Osteocyte (in vitro differentiated cells): ENCODE measurements around the gene ZFX. TPM values are rescaled to one million over a fixed set of nuclear protein-coding genes. Genes with fewer than 3 reads are reported as not detected.

Source experiments
- DNase-seq: peaks from one replicate; pipeline ENCODE4 v3.0.0; 2021; ENCODE audit warnings: mixed read lengths; ENCODE audit not compliant: unreplicated experiment; ENCODE audit errors: extremely low spot score
- H3K27ac Mint-ChIP-seq: one replicate; pipeline ENCODE4 v1.8.0; 2021; ENCODE audit warnings: mild to moderate bottlenecking, mixed read lengths; ENCODE audit not compliant: unreplicated experiment
- H3K27me3 Mint-ChIP-seq: one replicate; pipeline ENCODE4 v1.8.0; 2021; ENCODE audit warnings: mixed read lengths; ENCODE audit not compliant: unreplicated experiment
- H3K36me3 Mint-ChIP-seq: one replicate; pipeline ENCODE4 v1.8.0; 2021; ENCODE audit warnings: mixed read lengths; ENCODE audit not compliant: unreplicated experiment
- H3K4me1 Mint-ChIP-seq: one replicate; pipeline ENCODE4 v1.8.0; 2021; ENCODE audit warnings: mixed read lengths; ENCODE audit not compliant: unreplicated experiment
- H3K4me3 Mint-ChIP-seq: one replicate; pipeline ENCODE4 v1.8.0; 2021; ENCODE audit warnings: mild to moderate bottlenecking, moderate library complexity, mixed read lengths; ENCODE audit not compliant: unreplicated experiment
- H3K9me3 Mint-ChIP-seq: one replicate; pipeline ENCODE4 v1.8.0; 2021; ENCODE audit warnings: mixed read lengths; ENCODE audit not compliant: unreplicated experiment
- total RNA-seq: library from RNA; stranded (reverse); gene quantifications from 2 replicates; pipeline ENCODE4 v1.2.1, GENCODE V29; 2021
- TF ChIP-seq, protein P1 (sequence below): fragments of 200-600 bp; sonication (generic); IDR thresholded peaks from 2 replicates; pipeline ENCODE4 v1.5.0; 2021; ENCODE audit warnings: antibody characterized with exemption, mild to moderate bottlenecking, moderate library complexity

Gene ZFX
- total RNA-seq, 1 donor from 2014 or later, result 84.6 TPM

DNA sequence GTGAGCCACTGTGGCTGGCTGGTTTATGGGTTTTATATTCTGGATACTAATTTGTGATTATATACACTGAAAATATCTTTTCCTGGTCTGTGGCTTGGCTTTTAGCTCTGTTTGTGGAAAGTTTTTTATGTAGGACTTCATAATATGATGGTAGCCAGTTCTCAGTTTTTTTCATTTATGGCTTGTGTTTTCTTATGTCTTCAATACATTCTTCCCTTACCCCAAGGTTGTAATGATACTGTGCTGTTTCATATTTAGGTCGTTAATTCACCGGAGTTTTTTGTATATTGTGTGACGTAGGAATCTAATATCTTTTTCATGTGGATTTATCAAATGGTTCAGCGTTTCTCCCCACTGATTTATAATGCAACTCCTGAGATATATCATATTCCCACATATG lies 6.6 kb downstream of the ZFX start:
- no peaks in the 10 kb centered on the region for H3K27me3 Mint-ChIP-seq
- no peak overlapping the region for H3K27ac Mint-ChIP-seq
- peaks cover 70% of the 10 kb centered on the region for H3K4me1 Mint-ChIP-seq
- no peaks in the 10 kb centered on the region for H3K9me3 Mint-ChIP-seq
- peaks cover 19% of the 10 kb centered on the region for H3K36me3 Mint-ChIP-seq
- H3K4me3 Mint-ChIP-seq, result no peak overlapping the region
- TF ChIP-seq, protein P1, sequence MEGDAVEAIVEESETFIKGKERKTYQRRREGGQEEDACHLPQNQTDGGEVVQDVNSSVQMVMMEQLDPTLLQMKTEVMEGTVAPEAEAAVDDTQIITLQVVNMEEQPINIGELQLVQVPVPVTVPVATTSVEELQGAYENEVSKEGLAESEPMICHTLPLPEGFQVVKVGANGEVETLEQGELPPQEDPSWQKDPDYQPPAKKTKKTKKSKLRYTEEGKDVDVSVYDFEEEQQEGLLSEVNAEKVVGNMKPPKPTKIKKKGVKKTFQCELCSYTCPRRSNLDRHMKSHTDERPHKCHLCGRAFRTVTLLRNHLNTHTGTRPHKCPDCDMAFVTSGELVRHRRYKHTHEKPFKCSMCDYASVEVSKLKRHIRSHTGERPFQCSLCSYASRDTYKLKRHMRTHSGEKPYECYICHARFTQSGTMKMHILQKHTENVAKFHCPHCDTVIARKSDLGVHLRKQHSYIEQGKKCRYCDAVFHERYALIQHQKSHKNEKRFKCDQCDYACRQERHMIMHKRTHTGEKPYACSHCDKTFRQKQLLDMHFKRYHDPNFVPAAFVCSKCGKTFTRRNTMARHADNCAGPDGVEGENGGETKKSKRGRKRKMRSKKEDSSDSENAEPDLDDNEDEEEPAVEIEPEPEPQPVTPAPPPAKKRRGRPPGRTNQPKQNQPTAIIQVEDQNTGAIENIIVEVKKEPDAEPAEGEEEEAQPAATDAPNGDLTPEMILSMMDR, result no peak
- no peak for DNase-seq

DNA sequence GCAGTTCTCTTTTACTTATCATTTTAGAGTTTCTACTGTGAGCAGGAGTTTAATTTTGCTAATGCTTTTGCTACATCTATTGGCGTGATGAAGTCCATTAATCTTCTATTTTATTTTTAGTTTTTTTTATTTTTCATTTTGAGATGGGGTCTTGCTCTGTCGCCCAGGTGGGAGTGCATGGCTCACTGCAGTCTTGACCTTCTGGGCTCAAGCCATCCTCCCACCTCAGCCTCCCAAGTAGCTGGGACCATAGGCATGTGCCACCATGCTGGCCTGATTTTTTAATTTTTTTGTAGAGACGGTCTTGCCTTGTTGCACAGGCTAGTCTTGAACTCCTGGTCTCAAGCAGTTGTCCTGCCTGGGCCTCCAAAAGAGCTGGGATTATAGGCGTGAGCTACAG lies 9.4 kb downstream of the ZFX start:
- DNase-seq, result no peak
- TF ChIP-seq, protein P1, result no peak
- H3K27ac Mint-ChIP-seq, result peak overlapping the region; percentile 41
- H3K4me3 Mint-ChIP-seq, result no peak overlapping the region
- peaks cover 13% of the 10 kb centered on the region for H3K36me3 Mint-ChIP-seq
- H3K27me3 Mint-ChIP-seq, result no peaks in the 10 kb centered on the region
- H3K9me3 Mint-ChIP-seq, result no peaks in the 10 kb centered on the region
- H3K4me1 Mint-ChIP-seq, result peaks cover 57% of the 10 kb centered on the region

DNA sequence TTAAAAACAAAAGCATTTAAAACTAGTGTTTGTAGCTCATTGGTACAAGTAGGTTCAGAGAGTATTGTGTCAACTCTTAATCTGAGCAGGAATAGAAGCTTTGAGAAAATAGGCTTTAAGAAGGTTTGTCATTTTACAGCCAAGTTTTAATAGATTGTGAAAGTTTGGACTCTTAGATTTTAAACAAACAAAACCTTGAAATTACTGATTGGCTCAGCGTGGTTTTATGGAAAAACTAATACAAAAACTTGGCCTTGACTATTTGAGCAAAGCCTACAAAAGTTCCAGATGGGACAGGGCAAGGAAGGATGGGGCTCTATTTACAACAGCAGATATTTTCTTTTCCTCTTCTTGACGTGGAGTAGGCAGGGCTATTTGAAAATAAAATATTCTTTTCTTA lies 16.5 kb downstream of the ZFX start:
- H3K36me3 Mint-ChIP-seq, result peaks cover 19% of the 10 kb centered on the region
- TF ChIP-seq, protein P1, result no peak
- no peaks in the 10 kb centered on the region for H3K9me3 Mint-ChIP-seq
- no peak for DNase-seq
- peaks cover 64% of the 10 kb centered on the region for H3K4me1 Mint-ChIP-seq
- H3K27ac Mint-ChIP-seq, result peak overlapping the region; percentile 71
- no peaks in the 10 kb centered on the region for H3K27me3 Mint-ChIP-seq
- H3K4me3 Mint-ChIP-seq, result no peak overlapping the region

DNA sequence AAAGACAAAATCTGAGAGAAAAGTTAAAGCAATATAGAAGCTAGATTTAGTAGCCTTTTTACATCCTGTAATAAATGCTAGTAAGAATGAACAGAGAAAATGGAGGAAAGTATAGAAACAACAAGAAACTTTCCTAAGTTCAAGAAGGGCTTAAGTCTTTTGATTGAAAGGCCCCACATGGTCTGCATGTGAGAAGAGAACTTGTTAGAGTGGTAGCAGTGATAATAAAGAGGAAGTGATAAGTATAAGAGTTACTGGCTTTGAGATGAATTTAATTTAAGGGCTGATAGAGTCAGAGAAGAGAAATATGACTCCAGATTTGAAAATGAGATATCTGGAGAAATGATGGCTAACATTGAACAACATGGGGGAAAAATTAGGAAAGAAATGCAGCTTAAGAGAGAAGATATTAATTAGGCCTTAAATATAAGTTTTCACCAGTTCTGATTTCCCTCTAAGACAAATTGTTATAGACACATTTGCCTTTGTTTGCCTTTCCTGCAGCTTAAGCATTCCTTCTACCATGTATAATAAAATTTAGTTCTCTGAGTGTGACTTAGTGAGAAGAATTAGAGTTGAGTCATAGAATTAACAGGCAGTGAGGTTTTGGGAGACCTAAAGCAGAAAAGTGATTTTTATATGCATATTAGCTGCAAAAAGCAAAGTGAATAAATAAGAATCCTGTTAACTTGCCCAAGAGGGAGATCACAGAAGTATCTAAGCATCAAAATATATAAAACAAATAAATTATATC lies 18.4 kb downstream of the ZFX start:
- no peak for DNase-seq
- H3K4me3 Mint-ChIP-seq, result no peak overlapping the region
- TF ChIP-seq, protein P1, result no peak
- peaks cover 58% of the 10 kb centered on the region for H3K4me1 Mint-ChIP-seq
- peaks cover 22% of the 10 kb centered on the region for H3K36me3 Mint-ChIP-seq
- H3K9me3 Mint-ChIP-seq, result no peaks in the 10 kb centered on the region
- H3K27me3 Mint-ChIP-seq, result no peaks in the 10 kb centered on the region
- peak overlapping the region; percentile 20 for H3K27ac Mint-ChIP-seq

DNA sequence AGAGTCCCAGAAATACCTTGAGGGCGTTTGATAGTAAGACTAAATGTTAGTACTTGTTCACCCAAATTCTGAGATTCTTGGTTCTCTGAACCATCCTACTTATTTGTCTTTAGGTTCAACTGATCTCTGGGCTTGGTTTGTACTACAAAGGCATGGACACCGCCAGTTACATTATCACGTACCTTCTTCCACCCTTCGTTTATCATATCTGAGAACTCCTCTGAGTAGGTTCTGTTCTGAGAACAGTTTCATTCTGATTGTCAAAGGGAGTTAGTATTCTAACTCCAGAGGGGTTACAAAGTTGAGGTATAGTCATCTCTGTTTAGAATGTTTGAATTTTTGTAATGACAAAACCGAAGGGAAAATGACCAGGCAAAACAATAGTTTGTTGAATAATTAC lies 19.3 kb downstream of the ZFX start:
- Mint-ChIP-seq H3K27me3 (no peaks in the 10 kb centered on the region), H3K4me3 (no peak overlapping the region), H3K4me1 (peaks cover 60% of the 10 kb centered on the region), H3K27ac (peak overlapping the region; percentile 78), H3K9me3 (no peaks in the 10 kb centered on the region), H3K36me3 (peaks cover 24% of the 10 kb centered on the region)
- DNase-seq, result no peak
- TF ChIP-seq, protein P1, result no peak
